H9 (cell line): ENCODE data around the gene SCN1B. TPM values are rescaled to one million over a fixed set of nuclear protein-coding genes. Genes with fewer than 3 reads are reported as not detected.

Source experiments
- DNase-seq: peaks from one replicate; pipeline ENCODE4 v3.0.0-alpha.2; 2017
- H2AFZ ChIP-seq: one replicate; pipeline ENCODE4 v1.6.1; 2013; ENCODE audit warnings: mild to moderate bottlenecking, low read length, control low read depth, moderate library complexity
- H2AK5ac ChIP-seq: 2 replicates; pipeline ENCODE4 v1.6.1; 2013; ENCODE audit warnings: low read length, control low read depth, mixed read lengths; ENCODE audit not compliant: insufficient read length
- H2BK120ac ChIP-seq: one replicate; pipeline ENCODE4 v1.6.1; 2013; ENCODE audit warnings: low read depth, mild to moderate bottlenecking, low read length, control low read depth, inconsistent platforms; ENCODE audit not compliant: poor library complexity, severe bottlenecking
- H2BK12ac ChIP-seq: 2 replicates; pipeline ENCODE4 v1.6.1; 2013; ENCODE audit warnings: low read length, control low read depth, mixed read lengths, low read depth; ENCODE audit not compliant: insufficient read length
- H2BK15ac ChIP-seq: 2 replicates; pipeline ENCODE4 v1.6.1; 2013; ENCODE audit warnings: low read depth, low read length, control low read depth
- H2BK20ac ChIP-seq: one replicate; pipeline ENCODE4 v1.6.1; 2013; ENCODE audit warnings: low read depth, mild to moderate bottlenecking, low read length, control low read depth, inconsistent platforms; ENCODE audit not compliant: poor library complexity, severe bottlenecking
- H2BK5ac ChIP-seq: 2 replicates; pipeline ENCODE4 v1.6.1; 2013; ENCODE audit warnings: low read length, control low read depth, mixed read lengths; ENCODE audit not compliant: insufficient read length
- H3K14ac ChIP-seq: 2 replicates; pipeline ENCODE4 v1.6.1; 2013; ENCODE audit warnings: low read length, control low read depth; ENCODE audit not compliant: insufficient read depth
- H3K18ac ChIP-seq: 2 replicates; pipeline ENCODE4 v1.6.1; 2013; ENCODE audit warnings: low read depth, mild to moderate bottlenecking, mixed read lengths, low read length, control low read depth; ENCODE audit not compliant: insufficient read length
- H3K23ac ChIP-seq: 2 replicates; pipeline ENCODE4 v1.6.1; 2013; ENCODE audit warnings: low read length, control low read depth, mixed read lengths, low read depth; ENCODE audit not compliant: insufficient read length
- H3K23me2 ChIP-seq: 2 replicates; pipeline ENCODE4 v1.6.1; 2013; ENCODE audit warnings: low read depth, mild to moderate bottlenecking, mixed read lengths, low read length, control low read depth; ENCODE audit not compliant: insufficient read length, poor library complexity, severe bottlenecking
- H3K27ac ChIP-seq: 2 replicates; pipeline ENCODE4 v1.5.1; 2013; ENCODE audit warnings: low read length, control low read depth, mixed read lengths, low read depth; ENCODE audit not compliant: insufficient read length
- H3K27me3 ChIP-seq: 2 replicates; pipeline ENCODE4 v1.6.1; 2013; ENCODE audit warnings: low read length, control low read depth, inconsistent platforms; ENCODE audit not compliant: insufficient read depth
- H3K4ac ChIP-seq: 2 replicates; pipeline ENCODE4 v1.6.1; 2013; ENCODE audit warnings: low read depth, mild to moderate bottlenecking, control low read depth, inconsistent platforms, low read length, moderate library complexity
- H3K4me1 ChIP-seq: 2 replicates; pipeline ENCODE4 v1.6.1; 2013; ENCODE audit warnings: low read length, control low read depth, inconsistent platforms; ENCODE audit not compliant: insufficient read depth
- H3K4me2 ChIP-seq: 2 replicates; pipeline ENCODE4 v1.6.1; 2013; ENCODE audit warnings: low read length, control low read depth, mixed read lengths; ENCODE audit not compliant: insufficient read length, insufficient read depth
- H3K56ac ChIP-seq: 2 replicates; pipeline ENCODE4 v1.6.1; 2013; ENCODE audit warnings: low read depth, mild to moderate bottlenecking, mixed read lengths, low read length, control low read depth; ENCODE audit not compliant: insufficient read length
- H3K79me1 ChIP-seq: 2 replicates; pipeline ENCODE4 v1.6.1; 2013; ENCODE audit warnings: low read depth, mild to moderate bottlenecking, moderate library complexity, low read length, control low read depth, inconsistent platforms; ENCODE audit not compliant: insufficient read depth, poor library complexity, severe bottlenecking
- H3K79me2 ChIP-seq: 2 replicates; pipeline ENCODE4 v1.6.1; 2013; ENCODE audit warnings: low read length, control low read depth, inconsistent platforms; ENCODE audit not compliant: insufficient read depth
- H3K9ac ChIP-seq: 2 replicates; pipeline ENCODE4 v1.6.1; 2013; ENCODE audit warnings: low read length, control low read depth, mixed read lengths; ENCODE audit not compliant: insufficient read length; ENCODE audit errors: extremely low read depth
- H3K9me3 ChIP-seq: one replicate; pipeline ENCODE4 v1.6.1; 2013; ENCODE audit warnings: low read depth, low read length, inconsistent platforms; ENCODE audit not compliant: control insufficient read depth
- H3T11ph ChIP-seq: one replicate; pipeline ENCODE4 v1.6.1; 2013; ENCODE audit warnings: mild to moderate bottlenecking, low read length, control low read depth, inconsistent platforms
- H4K20me1 ChIP-seq: one replicate; pipeline ENCODE4 v1.6.1; 2013; ENCODE audit not compliant: control insufficient read depth, insufficient read length, insufficient read depth
- H4K5ac ChIP-seq: 2 replicates; pipeline ENCODE4 v1.6.1; 2013; ENCODE audit warnings: low read depth, mild to moderate bottlenecking, mixed read lengths, low read length, control low read depth; ENCODE audit not compliant: insufficient read length
- H4K8ac ChIP-seq: replicated peaks from 2 replicates; pipeline ENCODE4 v1.6.1; 2013; ENCODE audit warnings: low read length, control low read depth, mixed read lengths, low read depth; ENCODE audit not compliant: insufficient read length
- H4K91ac ChIP-seq: 2 replicates; pipeline ENCODE4 v1.6.1; 2013; ENCODE audit warnings: low read depth, mild to moderate bottlenecking, moderate library complexity, mixed read lengths, low read length, control low read depth; ENCODE audit not compliant: insufficient read length
- H3K27ac Mint-ChIP-seq, 3 experiments: 2 replicates in 2 of 3; 3 replicates in 1 of 3; pipeline ENCODE4 v1.8.0; 2020 to 2021; ENCODE audit warnings: mixed read lengths in 3 of 3, mild to moderate bottlenecking in 1 of 3, moderate library complexity in 1 of 3
- H3K27me3 Mint-ChIP-seq: 2 replicates; pipeline ENCODE4 v1.8.0; 2021; ENCODE audit warnings: low read depth, mild to moderate bottlenecking, moderate library complexity, mixed read lengths
- H3K36me3 Mint-ChIP-seq, 3 experiments: 2 replicates in 2 of 3; 3 replicates in 1 of 3; pipeline ENCODE4 v1.8.0; 2020 to 2021; ENCODE audit warnings: low read depth in 3 of 3, mixed read lengths in 3 of 3; ENCODE audit not compliant: insufficient read depth in 1 of 3
- H3K4me1 Mint-ChIP-seq, 2 experiments: 2 replicates each; pipeline ENCODE4 v1.8.0; 2020; ENCODE audit warnings: mixed read lengths in 2 of 2
- H3K4me3 Mint-ChIP-seq, 2 experiments: 2 replicates in 1 of 2; 3 replicates in 1 of 2; pipeline ENCODE4 v1.8.0; 2020 to 2021; ENCODE audit warnings: mild to moderate bottlenecking in 2 of 2, mixed read lengths in 2 of 2, moderate library complexity in 1 of 2
- H3K9me3 Mint-ChIP-seq, 2 experiments: 2 replicates in 1 of 2; 3 replicates in 1 of 2; pipeline ENCODE4 v1.8.0; 2020; ENCODE audit warnings: mild to moderate bottlenecking in 2 of 2, mixed read lengths in 2 of 2, moderate library complexity in 1 of 2
- CTCF ChIP-seq: fragments of 200-600 bp; sonication (generic); conservative IDR thresholded peaks from 3 replicates; pipeline ENCODE4 v1.8.0; 2021; ENCODE audit warnings: antibody characterized with exemption, mild to moderate bottlenecking
- WGBS: extraction: QIAGEN DNeasy Blood & Tissue Kit; methylation state at CpG from one replicate; pipeline ENCODE4 v1.1.7; 2013; ENCODE audit warnings: missing lambda C conversion rate, low lambda C conversion rate, mixed read lengths; ENCODE audit not compliant: insufficient read length; ENCODE audit errors: extremely low coverage; 5-methylcytosine and 5-hydroxymethylcytosine counted together
- total RNA-seq: library from RNA; stranded (reverse); gene quantifications from 2 replicates; pipeline ENCODE4 v1.2.1, GENCODE V29; 2021

The SCN1B gene
- total RNA-seq, 1 experiment from 2014 or later: 3.8 TPM

GRCh38 chr19:34983786-34984185 lies 46.5 kb upstream of the SCN1B start:
- H2AK5ac ChIP-seq: no peak overlapping the region
- H3K27ac ChIP-seq: no peak overlapping the region
- H3K27me3 ChIP-seq: no peaks in the 10 kb centered on the region
- no peaks in the 10 kb centered on the region for H3K9me3 ChIP-seq
- H3K14ac ChIP-seq: no peak overlapping the region
- H2BK120ac ChIP-seq: no peak overlapping the region
- H3T11ph ChIP-seq: no peak overlapping the region
- H3K79me1 ChIP-seq: no peaks in the 10 kb centered on the region
- no peaks in the 10 kb centered on the region; the same call in 1 of the 2 replicates for H3K27me3 Mint-ChIP-seq
- peaks cover 5% of the 10 kb centered on the region; the same call in 1 of the 2 replicates for H3K4me1 ChIP-seq
- no CpG with 5 or more reads among the region's 4 CpGs for WGBS
- H2BK12ac ChIP-seq: no peak overlapping the region
- H3K79me2 ChIP-seq: no peaks in the 10 kb centered on the region
- H4K91ac ChIP-seq: no peak overlapping the region
- peaks cover 0 to 5% (median 0%) of the 10 kb centered on the region in 3 experiments; a peak in 3 of 7 replicates for H3K36me3 Mint-ChIP-seq
- no peak overlapping the region for H3K4me3 Mint-ChIP-seq
- H2AFZ ChIP-seq: no peak overlapping the region
- H3K9me3 Mint-ChIP-seq: peaks cover 4 to 10% of the 10 kb centered on the region in 2 experiments; a peak in 4 of 5 replicates
- H3K27ac Mint-ChIP-seq: no peak overlapping the region
- no peaks in the 10 kb centered on the region for H4K20me1 ChIP-seq
- H4K5ac ChIP-seq: no peak overlapping the region
- DNase-seq: no peak
- no peaks in the 10 kb centered on the region for H3K23me2 ChIP-seq
- peaks cover 9% of the 10 kb centered on the region in 2 experiments for H3K4me1 Mint-ChIP-seq
- no peak overlapping the region for H3K4ac ChIP-seq
- no peak overlapping the region for H3K56ac ChIP-seq
- no peak overlapping the region for H3K23ac ChIP-seq
- H3K4me2 ChIP-seq: no peak overlapping the region
- no peak overlapping the region for H3K18ac ChIP-seq
- H2BK5ac ChIP-seq: no peak overlapping the region
- no peak overlapping the region for H2BK20ac ChIP-seq
- no peak overlapping the region for H3K9ac ChIP-seq
- no peak overlapping the region for H2BK15ac ChIP-seq
- no peak for TF ChIP-seq CTCF
- no peak overlapping the region for H4K8ac ChIP-seq
